Cardiac fibroblast (primary cell): ENCODE results near the gene ARAP3.

Experiments used
- DNase-seq, 2 donors: peaks; one replicate each; pipeline versions ENCODE4 v3.0.0 to v3.0.0-alpha.2; 2010; ENCODE audit warnings: low read depth in 2 of 2
- H3K4me3 ChIP-seq, 2 donors: replicated peaks in 1 of 2; 1 replicate in 1 of 2; 2 replicates in 1 of 2; pipeline ENCODE4 v1.5.1; 2011; ENCODE audit warnings: low read depth in 2 of 2, low read length in 2 of 2, mild to moderate bottlenecking in 2 of 2, moderate library complexity in 1 of 2
- CTCF ChIP-seq: IDR thresholded peaks from one replicate; pipeline ENCODE4 v1.5.1; 2011; ENCODE audit warnings: low read depth, mild to moderate bottlenecking, low read length, inconsistent platforms

ARAP3 gene

GRCh38 chr5:141638771-141639170 is 43.3 kb downstream of the ARAP3 start:
- H3K4me3 ChIP-seq: no peak overlapping the region
- no peak for DNase-seq
- no peak for TF ChIP-seq CTCF

GRCh38 chr5:141637767-141638419 is 44.1 kb downstream of the ARAP3 start:
- peak; percentile 41 for TF ChIP-seq CTCF
- H3K4me3 ChIP-seq: peak overlapping the region; percentile 90 to 95
- peak; percentile 56 to 60 for DNase-seq

GRCh38 chr5:141637123-141637766 is 44.8 kb downstream of the ARAP3 start:
- H3K4me3 ChIP-seq: peak overlapping the region; percentile 90 to 95
- DNase-seq: no peak
- TF ChIP-seq CTCF: no peak

DNA sequence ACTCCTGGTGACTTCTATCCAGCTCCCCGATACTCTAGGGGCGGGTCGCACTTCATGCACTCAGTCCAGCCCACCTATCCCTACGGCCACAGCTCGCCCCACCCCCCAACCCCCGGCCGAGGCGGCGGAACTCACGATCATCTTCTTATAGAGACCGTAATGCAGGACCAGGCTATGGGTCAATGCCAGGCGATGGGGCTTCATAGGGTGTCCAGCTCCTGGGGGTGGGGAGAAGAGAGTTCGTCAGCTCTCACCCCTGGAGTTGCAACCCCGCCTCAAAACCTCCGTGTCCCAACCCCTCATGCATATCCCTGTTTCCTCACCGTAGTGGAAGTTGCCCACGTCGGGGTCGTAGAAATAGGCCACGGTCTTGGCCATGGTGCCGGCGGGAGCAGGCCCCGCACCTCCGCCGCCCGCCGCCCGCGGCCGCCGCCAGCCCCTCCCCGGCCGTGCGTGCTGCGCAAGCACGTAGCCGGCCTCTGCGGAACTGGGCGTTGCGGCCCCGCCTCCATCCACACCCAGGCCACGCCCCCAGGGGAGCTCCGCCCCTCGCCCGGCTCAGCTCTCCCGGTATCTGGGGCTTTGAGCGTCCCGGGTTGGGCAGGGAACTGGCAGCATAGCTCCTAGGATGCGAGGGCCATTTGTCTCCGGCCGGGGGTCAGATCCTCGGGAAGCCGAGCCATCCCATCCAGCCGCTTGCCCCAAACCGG is 45.5 kb downstream of the ARAP3 start, which contains the start of the genes HDAC3 and RELL2:
Gene HDAC3, minus strand, starts transcription at position 437 of the 710 bp plus-strand sequence. Its CDS starts 59 bp downstream, at position 378.
Gene RELL2, plus strand, starts transcription at position 585 of the 710 bp plus-strand sequence. CDS start 1,229 bp downstream, outside the sequence.
- H3K4me3 ChIP-seq: peak within 1 kb of the TSS; percentile 90 to 95
- peak; percentile 88 to 93 for DNase-seq
- TF ChIP-seq CTCF: no peak

DNA sequence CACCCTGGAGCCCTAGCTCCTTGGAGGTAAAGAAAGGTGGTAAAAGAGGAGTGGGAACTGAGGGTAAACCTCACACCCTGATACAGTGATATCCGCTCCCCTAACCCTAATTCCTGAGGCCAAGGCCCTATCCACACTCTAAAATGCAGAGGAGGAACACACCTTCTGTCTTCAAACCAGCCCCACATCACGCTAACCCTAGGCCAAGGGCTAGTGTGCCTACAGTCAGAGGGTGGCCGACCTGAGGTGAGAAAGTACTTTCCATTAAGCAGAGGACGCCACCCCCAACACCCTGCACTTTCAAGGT is 46.0 kb downstream of the ARAP3 start:
- TF ChIP-seq CTCF: no peak
- no peak for DNase-seq
- peak overlapping the region; percentile 90 to 95 for H3K4me3 ChIP-seq

- no peak for DNase-seq
- peak overlapping the region; percentile 90 to 95 for H3K4me3 ChIP-seq
- no peak for TF ChIP-seq CTCF
These were observed 46.4 kb downstream of the ARAP3 start for GRCh38 chr5:141635646-141636045.
